GM12878 (cell line): ENCODE measurements around the gene NFKBIE. TPM values are rescaled to one million over a fixed set of nuclear protein-coding genes. Genes with fewer than 3 reads are reported as not detected.
A peak's percentile ranks its signal among the peaks of the same experiment; 100 is the strongest.

Experiments
- BACH1 ChIP-seq: fragments of 450-650 bp; IDR thresholded peaks from 2 replicates; pipeline ENCODE4 v1.6.1; 2017; ENCODE audit warnings: mild to moderate bottlenecking, borderline replicate concordance
- CBX5 ChIP-seq: sonication (generic); IDR thresholded peaks from 2 replicates; pipeline ENCODE4 v1.6.1; 2016; ENCODE audit warnings: low read depth, moderate library complexity, mild to moderate bottlenecking, inconsistent platforms
- CEBPZ ChIP-seq: fragments of 150-350 bp; IDR thresholded peaks from 2 replicates; pipeline ENCODE4 v1.6.1; 2016; ENCODE audit warnings: low read depth, low read length
- EP300 ChIP-seq, 2 experiments: fragments of 150-350 bp in 1 of 2; IDR thresholded peaks; 2 replicates each; pipeline ENCODE4 v1.6.1; 2011 to 2012; ENCODE audit warnings: low read depth in 2 of 2, low read length in 2 of 2, borderline replicate concordance in 1 of 2, improper control_type of control experiment in 1 of 2, inconsistent platforms in 1 of 2; ENCODE audit not compliant: control insufficient read depth in 1 of 2
- ETV6 ChIP-seq, 2 experiments: fragments of 450-650 bp in 1 of 2; IDR thresholded peaks in 1 of 2; conservative IDR thresholded peaks in 1 of 2; 2 replicates each; pipeline ENCODE4 v1.6.1; 2014; ENCODE audit warnings: antibody characterized with exemption in 1 of 2, borderline replicate concordance in 1 of 2, low read depth in 1 of 2, mild to moderate bottlenecking in 1 of 2, moderate library complexity in 1 of 2
- GATAD2B ChIP-seq: fragments of 450-650 bp; conservative IDR thresholded peaks from 2 replicates; pipeline ENCODE4 v1.6.1; 2017; ENCODE audit warnings: low read depth, mild to moderate bottlenecking, moderate library complexity
- MYB ChIP-seq: fragments of 150-350 bp; IDR thresholded peaks from 2 replicates; pipeline ENCODE4 v1.6.1; 2014; ENCODE audit warnings: mild to moderate bottlenecking, low read depth, low read length, borderline replicate concordance
- NBN ChIP-seq: fragments of 450-650 bp; IDR thresholded peaks from 2 replicates; pipeline ENCODE4 v1.6.1; 2016
- NR2F1 ChIP-seq: fragments of 450-650 bp; conservative IDR thresholded peaks from 2 replicates; pipeline ENCODE4 v1.6.1; 2017; ENCODE audit warnings: mild to moderate bottlenecking
- PAX5 ChIP-seq: IDR thresholded peaks from 2 replicates; pipeline ENCODE4 v1.6.1; 2011; ENCODE audit warnings: low read depth, low read length, borderline replicate concordance
- RELB ChIP-seq: fragments of 450-650 bp; IDR thresholded peaks from 2 replicates; pipeline ENCODE4 v1.6.1; 2017; ENCODE audit warnings: low read depth, mild to moderate bottlenecking, moderate library complexity
- SKIL ChIP-seq: fragments of 450-650 bp; IDR thresholded peaks from 2 replicates; pipeline ENCODE4 v1.6.1; 2017; ENCODE audit warnings: mild to moderate bottlenecking, low read depth, inconsistent platforms; ENCODE audit not compliant: poor library complexity, severe bottlenecking
- SREBF1 ChIP-seq: IDR thresholded peaks from 2 replicates; pipeline ENCODE4 v1.6.1; 2012; ENCODE audit warnings: mild to moderate bottlenecking, low read length
- ZBTB11 ChIP-seq: fragments of 450-650 bp; formaldehyde crosslinking; IDR thresholded peaks from 2 replicates; pipeline ENCODE4 v1.5.0; 2022; ENCODE audit warnings: mild to moderate bottlenecking, missing genetic modification characterization
- ZNF207 ChIP-seq: fragments of 450-650 bp; IDR thresholded peaks from 2 replicates; pipeline ENCODE4 v1.6.1; 2014; ENCODE audit warnings: antibody characterized with exemption, mild to moderate bottlenecking, borderline replicate concordance
- ZNF274 ChIP-seq: IDR thresholded peaks from one replicate; pipeline ENCODE4 v1.8.0; 2011; ENCODE audit not compliant: insufficient read length, insufficient read depth
- ZNF622 ChIP-seq: fragments of 450-650 bp; IDR thresholded peaks from 2 replicates; pipeline ENCODE4 v1.6.1; 2017; ENCODE audit warnings: mild to moderate bottlenecking, inconsistent platforms
- polyA plus RNA-seq, 11 experiments: library from polyadenylated mRNA; depleted of rRNA in 4 of 11; unstranded in 6 of 11; stranded (reverse) in 5 of 11; fragments of >200 nt; fragmentation: Nextera tagmentation in 4 of 11; fragmentation: Illumina TruSeq in 1 of 11; extraction: Ambion mirVana in 4 of 11; extraction: Trizol in 1 of 11; gene quantifications; 1 replicate in 1 of 11; 2 replicates in 10 of 11; pipeline versions ENCODE4 v1.2.1 to v1.2.3, GENCODE V29; 2011 to 2016; ENCODE audit warnings: inconsistent platforms in 2 of 11, missing spikeins in 2 of 11, low read depth in 1 of 11
- total RNA-seq, 4 experiments: library from RNA; depleted of rRNA in 3 of 4; stranded (reverse); fragments of >200 nt in 3 of 4; fragmentation: Illumina TruSeq in 1 of 4; extraction: Trizol in 1 of 4; gene quantifications; 2 replicates each; pipeline versions ENCODE4 v1.2.1 to v1.2.3, GENCODE V29; 2013 to 2021

NFKBIE gene
- total and polyA plus RNA-seq, 10 of the 15 experiments (the other 5 are each of a cell fraction or from before 2014, with no cell fraction given) = 10.4 to 106 (median 38.8) TPM

- TF ChIP-seq CEBPZ (no peak), BACH1 (peak; percentile 59; the same call in 1 of the 2 replicates), GATAD2B (peak; percentile 77), ZBTB11 (no peak), ZNF207 (no peak), ETV6 (conservative IDR thresholded peaks at IDR 0.05 in 1 of 2, IDR thresholded peaks at IDR 0.05 in 1 of 2; ENCODE audit: borderline replicate concordance in 1 of 2, low read depth in 1 of 2) (peak in 1 of 2 experiments; percentile 79; a peak in 1 of 4 replicates), PAX5 (peak; percentile 69; the same call in 1 of the 2 replicates), EP300 (IDR thresholded peaks at IDR 0.05; ENCODE audit: borderline replicate concordance in 1 of 2, control insufficient read depth in 1 of 2, low read depth in 2 of 2, low read length in 2 of 2) (peak in 1 of 2 experiments; percentile 30; a peak in 1 of 4 replicates), NBN (peak; percentile 81; the same call in 1 of the 2 replicates), RELB (peak; percentile 95), CBX5 (no peak), NR2F1 (peak; percentile 87), ZNF622 (no peak), SREBF1 (no peak), MYB (no peak), SKIL (no peak), ZNF274 (no peak)
Measured at GRCh38 chr6:44263354-44264100, 1.8 kb downstream of the NFKBIE start (continued).
